DND-41 (cell line): ENCODE measurements around the gene RRP1.

Experiments
- CTCF ChIP-seq: IDR thresholded peaks from 2 replicates; pipeline ENCODE4 v1.5.1; 2012; ENCODE audit warnings: borderline replicate concordance, low read length, moderate library complexity, mild to moderate bottlenecking; ENCODE audit not compliant: poor library complexity, severe bottlenecking; ENCODE audit errors: extremely low read depth
- EZH2 ChIP-seq: IDR thresholded peaks from 3 replicates; pipeline ENCODE4 v1.6.1; 2012; ENCODE audit warnings: borderline replicate concordance, low read depth, mild to moderate bottlenecking, moderate library complexity, low read length, inconsistent platforms; ENCODE audit not compliant: severe bottlenecking

GRCh38 chr21:43842742-43843141, 53.4 kb downstream of the RRP1 start:
- TF ChIP-seq CTCF (no peak), EZH2 (no peak)
